HL-60 (cell line): ENCODE measurements around the gene RIPOR2.

ENCODE experiments used
- GABPA ChIP-seq: IDR thresholded peaks from 2 replicates; pipeline ENCODE4 v1.6.1; 2012; ENCODE audit warnings: low read depth
- REST ChIP-seq: IDR thresholded peaks from 2 replicates; pipeline ENCODE4 v1.6.1; 2012; ENCODE audit warnings: low read depth; ENCODE audit not compliant: insufficient replicate concordance
- TF ChIP-seq, protein P1 (sequence below): IDR thresholded peaks from one replicate; pipeline ENCODE4 v1.5.1; 2011; ENCODE audit warnings: low read length, control low read depth, inconsistent platforms; ENCODE audit not compliant: insufficient read depth

- TF ChIP-seq, protein P1, sequence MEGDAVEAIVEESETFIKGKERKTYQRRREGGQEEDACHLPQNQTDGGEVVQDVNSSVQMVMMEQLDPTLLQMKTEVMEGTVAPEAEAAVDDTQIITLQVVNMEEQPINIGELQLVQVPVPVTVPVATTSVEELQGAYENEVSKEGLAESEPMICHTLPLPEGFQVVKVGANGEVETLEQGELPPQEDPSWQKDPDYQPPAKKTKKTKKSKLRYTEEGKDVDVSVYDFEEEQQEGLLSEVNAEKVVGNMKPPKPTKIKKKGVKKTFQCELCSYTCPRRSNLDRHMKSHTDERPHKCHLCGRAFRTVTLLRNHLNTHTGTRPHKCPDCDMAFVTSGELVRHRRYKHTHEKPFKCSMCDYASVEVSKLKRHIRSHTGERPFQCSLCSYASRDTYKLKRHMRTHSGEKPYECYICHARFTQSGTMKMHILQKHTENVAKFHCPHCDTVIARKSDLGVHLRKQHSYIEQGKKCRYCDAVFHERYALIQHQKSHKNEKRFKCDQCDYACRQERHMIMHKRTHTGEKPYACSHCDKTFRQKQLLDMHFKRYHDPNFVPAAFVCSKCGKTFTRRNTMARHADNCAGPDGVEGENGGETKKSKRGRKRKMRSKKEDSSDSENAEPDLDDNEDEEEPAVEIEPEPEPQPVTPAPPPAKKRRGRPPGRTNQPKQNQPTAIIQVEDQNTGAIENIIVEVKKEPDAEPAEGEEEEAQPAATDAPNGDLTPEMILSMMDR: no peak
- no peak for TF ChIP-seq GABPA
- TF ChIP-seq REST: no peak
Observed at GRCh38 chr6:24945054-24945453, 9.3 kb upstream of the RIPOR2 start.
